ENCODE results near the gene PHACTR1. TPM values are rescaled to one million over a fixed set of nuclear protein-coding genes. Genes with fewer than 3 reads are reported as not detected.

PHACTR1 gene
- 3.9 and 5.7 TPM in 2 replicates for total RNA-seq

DNA sequence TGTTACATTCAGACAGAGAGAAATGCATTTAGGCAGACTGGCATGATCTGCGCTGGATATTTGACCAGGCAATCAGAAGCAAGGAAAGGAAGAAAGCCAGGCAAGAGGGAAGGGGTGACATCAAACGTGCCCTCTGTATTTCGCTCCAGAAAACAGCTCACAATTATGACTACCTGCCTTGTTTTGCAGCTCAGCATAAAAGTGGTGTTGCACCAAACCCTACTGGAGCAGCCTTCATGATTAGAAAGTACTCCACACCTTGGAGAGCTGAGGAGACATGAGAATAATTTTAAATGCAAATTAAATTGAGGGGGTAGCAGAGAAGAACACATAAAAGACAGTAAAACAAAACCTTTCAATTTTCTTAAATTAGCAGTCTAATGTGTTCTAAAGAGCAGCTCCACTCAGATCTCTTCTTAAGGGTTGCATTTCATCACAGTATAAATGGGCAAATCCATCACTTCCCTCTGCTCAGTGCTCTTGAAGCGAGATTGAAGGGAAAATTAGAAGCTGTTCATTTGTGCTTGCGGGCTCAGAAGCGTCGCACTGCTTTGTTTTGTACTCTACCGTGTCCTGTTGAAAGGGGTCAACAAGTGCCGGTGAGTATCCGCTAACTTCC is at the start of gene PHACTR1:
Gene PHACTR1 (plus strand): TSS at position 470 of the 619 bp plus-strand sequence.

DNA sequence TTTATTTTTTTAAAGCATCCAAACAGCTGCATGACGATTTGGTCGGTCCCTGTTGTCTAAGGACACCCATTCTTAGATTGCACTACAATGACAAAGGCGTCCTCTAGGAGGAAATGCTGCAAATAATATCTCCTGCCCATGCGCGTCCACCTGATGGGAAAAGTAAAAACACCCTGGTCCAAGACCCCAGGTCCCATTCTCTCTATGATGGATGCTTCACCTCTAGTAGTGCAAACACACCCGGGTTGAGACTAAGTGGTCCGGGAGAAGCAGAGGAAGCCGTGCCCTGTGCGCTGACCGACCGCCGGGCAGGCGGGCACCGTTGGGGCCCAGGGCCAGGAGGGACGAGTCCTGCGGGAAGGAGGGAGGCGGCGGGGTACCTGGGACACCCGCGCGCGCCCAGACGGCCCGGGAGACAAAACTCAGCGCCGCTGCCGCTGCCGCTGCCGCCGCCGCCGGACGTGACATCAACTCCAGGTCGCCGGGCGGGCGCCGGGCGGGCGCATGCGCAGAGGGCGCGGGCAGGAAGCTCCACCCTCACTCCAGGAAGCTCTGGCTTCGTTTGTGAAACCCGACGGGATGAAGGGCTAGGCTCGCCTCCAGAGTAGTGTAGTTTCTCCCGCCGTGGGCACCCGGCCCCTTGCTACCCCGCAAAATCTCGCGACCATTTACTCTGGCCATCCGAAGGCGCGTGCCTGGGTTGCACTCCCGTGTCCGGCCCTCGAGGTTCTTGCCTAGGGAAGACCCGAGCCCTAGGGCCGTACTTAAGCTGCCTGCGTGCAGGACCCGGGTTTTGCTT is 611.7 kb downstream of the PHACTR1 start, which contains the start of gene TBC1D7:
Gene TBC1D7 (minus strand): TSS at position 462 of the 799 bp plus-strand sequence. CDS start 1,639 bp downstream, outside the sequence.

Small RNA genes lying within 50 kb of the gene (small RNA-seq; reads per million reads assigned to genes)
- 18.3 reads per million, percentile 96 among the genes with 10 or more reads in this experiment for gene RNU1-11P (ENCODE audit: low replicate concordance)

Measured in placental pericyte (primary cell).